Anterior cingulate cortex (tissue), 58 donors: ENCODE data around the gene CALU.

Experiments used
- DNase-seq, 58 donors: peaks; one replicate each; lab custom pipeline; 2025; lab: John Stamatoyannopoulos, UW

The CALU gene

GRCh38 chr7:128744366-128744905 lies 5.3 kb downstream of the CALU start:
- no peak for DNase-seq

- no peak for DNase-seq
Observed at GRCh38 chr7:128745706-128746105, 6.5 kb downstream of the CALU start.

- DNase-seq: no peak
Observed at GRCh38 chr7:128747327-128748079, 8.3 kb downstream of the CALU start.

GRCh38 chr7:128752251-128752650 lies 13.1 kb downstream of the CALU start:
- no peak for DNase-seq

- no peak for DNase-seq
Observed at GRCh38 chr7:128755075-128755818, 16.1 kb downstream of the CALU start.

- peak in 7 of 58 donors; percentile 3 to 64 (median 22) for DNase-seq
Observed at GRCh38 chr7:128755819-128756476, 16.8 kb downstream of the CALU start.

- DNase-seq: no peak
Observed at GRCh38 chr7:128757203-128757602, 18.0 kb downstream of the CALU start.

- no peak for DNase-seq
Observed at GRCh38 chr7:128758553-128758952, 19.4 kb downstream of the CALU start.

GRCh38 chr7:128759242-128759641 lies 20.1 kb downstream of the CALU start:
- no peak for DNase-seq

GRCh38 chr7:128763541-128763940 lies 24.4 kb downstream of the CALU start:
- no peak for DNase-seq

- no peak for DNase-seq
Observed at GRCh38 chr7:128767475-128768110, 28.4 kb downstream of the CALU start.

- DNase-seq: no peak
Observed at GRCh38 chr7:128770233-128770632, 31.1 kb downstream of the CALU start.

GRCh38 chr7:128773604-128774003 lies 34.4 kb downstream of the CALU start:
- DNase-seq: no peak

- DNase-seq: no peak
Observed at GRCh38 chr7:128774029-128774689, 35.0 kb downstream of the CALU start.

GRCh38 chr7:128774921-128775320 lies 35.8 kb downstream of the CALU start:
- no peak for DNase-seq

GRCh38 chr7:128775744-128776474 lies 36.8 kb downstream of the CALU start, which contains the start of gene OPN1SW:
Gene OPN1SW, minus strand, starts transcription at chr7:128775794. Its CDS starts 13 bp downstream, at chr7:128775781.
- DNase-seq: no peak

GRCh38 chr7:128777156-128778123 lies 38.3 kb downstream of the CALU start:
- no peak for DNase-seq

- no peak for DNase-seq
Observed at GRCh38 chr7:128778946-128779345, 39.8 kb downstream of the CALU start.
